Hindlimb muscle (tissue), 1 donor: Measurements from ENCODE around the gene ASMTL. TPM values are rescaled to one million over a fixed set of nuclear protein-coding genes. Genes with fewer than 3 reads are reported as not detected.
"Not testable (repeated sequence)": the region's sequence is repeated elsewhere in the genome, so short reads cannot be mapped to it uniquely, and the experiment has no call there.

ENCODE experiments used
- DNase-seq: peaks from one replicate; pipeline ENCODE4 v3.0.0-alpha.2; 2013
- polyA plus RNA-seq: library from polyadenylated mRNA; unstranded; fragments of 120-200 nt; gene quantifications from one replicate; pipeline ENCODE4 v1.2.1, GENCODE V29; 2013; ENCODE audit not compliant: insufficient read length

Gene ASMTL
- polyA plus RNA-seq, 1 donor, result 29.7 TPM

DNA sequence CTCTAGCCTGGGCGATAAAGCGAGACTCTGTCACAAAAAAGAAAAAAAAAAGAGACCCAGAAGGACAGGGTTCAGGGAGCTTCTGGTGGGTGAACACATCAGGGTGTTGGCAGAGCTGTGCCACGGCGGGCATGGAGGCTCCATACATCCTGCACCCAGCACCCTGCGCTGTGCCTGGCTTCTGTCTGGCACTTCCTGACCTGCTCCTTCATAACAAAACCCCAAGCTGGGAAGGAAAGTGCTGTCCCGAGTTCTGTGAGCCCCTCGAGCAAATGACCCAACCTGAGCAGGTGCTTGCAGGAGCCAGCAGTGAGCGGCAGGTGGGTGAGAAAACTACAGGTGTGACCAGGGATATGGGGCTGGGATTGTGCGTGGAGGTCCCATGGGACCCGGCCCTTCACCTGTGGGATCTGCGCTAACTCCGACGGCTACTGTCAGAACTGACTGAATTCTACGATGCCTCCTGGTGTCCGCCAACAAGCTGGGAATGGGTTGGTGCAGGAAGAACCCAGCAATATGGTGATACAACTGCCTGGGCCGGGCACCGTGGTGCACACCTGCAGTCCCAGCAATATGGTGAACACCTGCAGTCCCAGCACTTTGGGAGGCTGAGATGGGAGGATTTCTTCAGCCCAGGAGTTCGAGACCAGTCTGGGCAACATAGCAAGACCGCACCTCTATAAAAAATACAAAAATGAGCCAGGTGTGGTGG lies 18.9 kb downstream of the ASMTL start:
- DNase-seq, result no peak

DNA sequence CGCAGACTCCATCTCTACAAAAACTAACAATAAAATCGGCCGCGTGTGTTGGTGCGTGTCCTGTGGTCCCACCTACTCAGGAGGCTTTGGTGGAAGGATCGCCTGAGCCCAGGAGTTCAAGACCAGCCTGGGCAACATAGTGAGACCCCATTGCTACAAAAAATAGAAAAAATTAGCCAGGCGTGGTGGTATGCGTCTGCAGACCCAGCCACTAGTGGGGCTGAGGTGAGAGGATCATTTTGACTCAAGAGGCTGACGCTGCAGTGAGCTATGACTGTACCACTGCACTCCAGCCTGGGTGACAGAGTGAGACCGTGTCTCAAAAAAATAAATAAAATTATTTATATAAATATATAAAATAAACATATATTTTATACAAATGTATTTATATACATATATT lies 22.3 kb downstream of the ASMTL start:
- no peak for DNase-seq

DNA sequence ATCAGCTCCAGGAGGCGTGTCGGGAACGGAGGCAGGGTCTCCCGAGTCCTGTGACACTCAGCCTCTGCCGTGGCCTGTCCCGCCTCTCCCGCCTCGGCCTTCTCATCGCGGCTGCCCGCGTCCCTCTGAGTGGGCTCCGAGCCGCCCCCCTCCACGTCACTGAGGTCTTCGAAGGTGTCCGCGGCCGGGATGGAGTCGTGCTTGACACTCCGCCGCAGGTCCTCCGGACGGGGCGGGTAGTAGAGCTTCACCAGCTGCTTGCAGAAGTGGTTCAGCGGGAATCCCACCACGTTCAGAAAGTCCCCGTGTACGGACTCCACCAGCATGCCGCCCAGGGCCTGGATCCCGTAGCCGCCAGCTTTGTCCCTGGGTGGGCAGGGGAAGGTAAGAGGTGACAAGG lies 25.0 kb downstream of the ASMTL start:
- DNase-seq, result no peak

GRCh38 chrX:1426321-1426720 lies 26.4 kb downstream of the ASMTL start:
- DNase-seq, result not testable (repeated sequence)

DNA sequence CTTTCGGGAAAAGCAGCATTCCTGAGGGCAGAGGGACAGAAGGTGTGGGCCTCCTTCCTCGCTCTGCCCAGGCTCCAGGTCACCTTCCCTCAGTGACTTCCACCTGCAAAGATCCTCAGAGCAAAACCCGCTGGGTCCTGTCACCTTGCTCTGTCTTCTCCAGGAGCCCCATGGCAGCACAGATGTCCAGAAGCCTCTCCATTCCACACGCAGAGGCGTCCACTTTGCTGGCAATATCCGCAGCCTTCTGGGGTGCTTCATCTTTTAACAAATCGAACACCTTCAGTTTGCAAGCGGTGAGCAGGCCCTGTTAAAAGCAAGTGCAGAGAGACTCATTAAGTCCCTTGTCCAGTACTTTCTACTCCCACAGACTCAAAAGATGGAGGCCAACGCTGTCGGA lies 27.3 kb downstream of the ASMTL start:
- DNase-seq, result no peak

DNA sequence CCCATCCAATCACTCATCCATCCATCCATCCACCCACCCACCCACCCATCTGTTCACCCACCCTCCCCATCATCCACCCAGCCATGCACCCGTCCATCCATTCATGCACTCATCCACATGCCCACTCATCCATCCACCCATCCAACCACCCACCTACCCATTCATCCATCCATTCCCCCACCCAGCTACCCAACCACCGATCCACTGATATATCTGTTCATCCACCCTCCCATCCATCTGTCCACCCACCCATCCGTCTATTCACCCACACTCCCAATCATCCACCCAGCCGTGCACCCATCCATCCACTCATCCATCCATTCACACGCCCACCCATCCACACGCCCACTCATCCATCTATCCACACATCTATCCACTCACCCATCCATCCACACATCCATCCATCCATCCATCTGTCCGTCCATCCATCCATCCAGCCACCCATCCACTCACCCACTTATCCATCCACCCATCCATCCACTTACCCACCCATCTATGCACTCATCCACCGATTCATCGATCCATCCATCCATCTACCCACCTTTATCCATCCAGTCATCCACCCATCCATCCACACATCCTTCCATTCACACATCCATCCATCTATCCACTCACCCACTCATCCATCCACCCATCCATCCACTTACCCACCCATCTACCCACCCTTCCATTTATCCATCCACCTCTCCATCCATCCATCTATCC lies 28.4 kb downstream of the ASMTL start:
- DNase-seq, result no peak

- DNase-seq, result no peak
Measured at GRCh38 chrX:1423215-1423614, 29.5 kb downstream of the ASMTL start.

GRCh38 chrX:1422135-1422465 lies 30.6 kb downstream of the ASMTL start:
- DNase-seq, result no peak

DNA sequence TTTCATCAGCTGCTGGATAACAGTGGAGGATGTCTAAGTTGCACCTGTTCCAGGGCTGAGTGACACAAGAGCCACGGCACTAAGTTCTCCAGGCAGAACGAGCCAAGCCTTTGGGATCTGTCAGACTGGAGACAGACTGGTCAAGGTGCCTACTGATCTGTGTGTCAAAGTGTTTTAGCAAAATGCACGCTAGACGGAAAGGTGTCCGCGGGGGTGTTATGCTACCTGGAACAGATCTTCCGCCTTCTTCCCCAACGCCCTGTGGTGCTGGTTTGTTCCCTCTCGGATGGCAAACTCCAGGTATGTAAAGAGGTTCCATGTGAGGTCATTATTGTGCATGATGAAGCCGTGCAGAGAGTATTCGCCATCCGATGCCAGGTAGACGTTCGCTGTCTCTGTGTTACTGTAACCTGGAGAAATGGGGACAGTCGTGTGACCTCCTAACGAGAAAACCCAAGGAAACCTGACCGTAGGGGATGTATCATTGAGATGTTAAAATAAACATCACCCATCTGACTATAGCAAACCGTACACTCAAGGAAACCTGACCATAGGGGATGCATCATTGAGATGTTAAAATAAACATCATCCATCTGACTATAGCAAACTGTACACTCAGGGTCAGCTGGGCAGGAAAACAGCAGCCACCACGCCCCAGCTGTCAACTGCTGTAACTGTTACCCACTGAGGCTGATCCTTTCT lies 31.1 kb downstream of the ASMTL start:
- DNase-seq, result no peak

DNA sequence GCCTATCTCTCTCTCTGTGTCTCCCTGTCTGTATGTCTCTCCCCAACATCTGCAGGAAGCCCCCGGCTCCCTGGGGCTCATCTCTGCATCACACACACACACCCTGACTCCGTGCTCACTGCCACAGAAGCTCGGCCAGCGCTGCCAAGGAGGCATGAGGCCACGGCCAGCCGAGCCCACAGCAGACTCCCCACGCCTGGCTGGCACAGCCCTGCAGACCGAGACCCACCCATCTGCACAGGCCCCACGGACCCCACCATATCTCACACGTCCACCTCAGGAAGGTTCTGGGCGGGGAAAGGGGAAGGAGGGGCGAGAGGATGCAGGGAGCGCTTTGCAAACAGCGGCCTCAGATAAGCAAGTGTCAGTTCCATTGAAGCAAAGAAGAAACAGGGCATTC lies 32.3 kb downstream of the ASMTL start:
- no peak for DNase-seq

DNA sequence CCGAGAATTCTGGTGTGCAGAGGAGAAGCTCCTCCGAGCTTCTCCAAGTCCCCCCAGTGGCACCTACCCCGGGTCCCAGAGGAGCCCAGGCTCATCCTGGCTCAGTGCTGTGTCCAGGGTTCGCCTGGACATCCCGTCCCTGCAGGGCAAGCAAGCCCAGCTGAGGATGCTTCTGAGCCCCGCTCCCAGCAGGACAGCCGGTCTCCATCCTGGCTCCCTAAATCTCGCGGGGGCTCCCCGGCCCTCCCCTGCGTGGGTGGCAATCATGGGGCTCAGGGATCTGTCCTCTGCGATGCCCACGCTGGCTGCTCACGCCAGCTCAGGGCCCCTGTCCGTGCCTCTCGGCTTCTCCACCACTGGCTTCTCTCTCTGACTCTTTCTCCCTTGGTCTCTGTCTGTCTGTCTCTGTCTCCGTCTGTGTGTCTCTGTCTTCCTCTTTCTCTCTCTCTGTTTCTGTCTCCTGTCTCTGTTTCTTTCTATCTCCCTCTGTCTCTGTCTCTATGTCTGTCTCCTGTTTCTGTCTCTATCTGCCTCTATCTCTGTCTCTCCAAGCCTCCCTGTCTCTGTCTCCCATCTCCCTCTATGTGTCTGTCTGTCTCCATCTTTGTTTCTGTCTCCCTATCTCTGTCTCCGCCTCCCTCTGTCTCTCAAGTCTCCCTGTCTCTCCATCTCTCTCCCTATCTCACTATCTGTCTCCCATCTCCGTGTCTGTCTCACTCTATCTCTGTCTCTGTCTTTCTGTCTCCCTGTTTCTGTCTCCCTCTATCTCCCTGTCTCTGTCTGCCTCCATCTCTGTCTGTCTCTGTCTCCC lies 33.0 kb downstream of the ASMTL start:
- DNase-seq, result no peak

GRCh38 chrX:1418901-1419544 lies 33.7 kb downstream of the ASMTL start:
- DNase-seq, result no peak

DNA sequence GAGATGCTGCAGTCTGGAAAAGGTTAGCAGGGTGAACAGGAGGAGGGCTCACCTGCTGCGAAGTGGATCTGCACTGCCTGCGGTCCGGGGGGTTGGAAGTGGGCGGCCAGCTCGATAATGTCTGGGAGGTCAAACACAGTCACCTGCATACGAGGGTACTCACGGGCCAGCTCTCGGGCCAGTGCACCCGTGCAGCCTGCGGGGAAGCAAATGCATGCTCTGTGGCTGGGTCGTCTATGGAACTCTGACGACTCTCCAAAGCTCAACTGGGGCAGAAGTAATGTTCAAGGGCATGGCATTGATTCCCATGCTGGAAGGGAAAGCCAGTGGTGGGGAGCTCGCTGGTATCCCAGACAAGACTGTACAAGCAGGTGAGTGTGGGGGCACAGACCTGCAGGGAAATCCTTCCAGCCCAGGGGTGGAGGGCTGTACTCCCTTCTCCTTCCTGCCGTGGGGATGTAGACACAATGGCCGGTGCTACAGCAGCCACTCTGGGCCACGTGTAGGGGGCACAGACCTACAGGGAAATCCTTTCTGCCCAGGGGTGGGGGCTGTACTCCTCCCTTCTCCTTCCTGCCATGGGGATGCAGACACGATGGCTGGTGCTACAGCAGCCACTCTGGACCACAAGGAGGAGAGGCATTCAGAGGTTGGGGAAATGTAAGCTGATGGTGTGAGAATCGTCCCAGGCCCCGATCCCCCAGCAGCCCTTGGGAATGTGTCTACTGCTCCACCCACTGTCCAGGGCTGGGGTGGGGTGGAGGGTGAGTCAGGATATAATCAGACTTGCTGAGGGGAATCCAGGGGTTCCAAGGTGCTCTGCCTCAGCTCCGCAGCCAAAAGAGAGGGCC lies 34.6 kb downstream of the ASMTL start:
- no peak for DNase-seq

- no peak for DNase-seq
Measured at GRCh38 chrX:1416965-1417760, 35.5 kb downstream of the ASMTL start.

- no peak for DNase-seq
Measured at GRCh38 chrX:1416327-1416784, 36.4 kb downstream of the ASMTL start.

DNA sequence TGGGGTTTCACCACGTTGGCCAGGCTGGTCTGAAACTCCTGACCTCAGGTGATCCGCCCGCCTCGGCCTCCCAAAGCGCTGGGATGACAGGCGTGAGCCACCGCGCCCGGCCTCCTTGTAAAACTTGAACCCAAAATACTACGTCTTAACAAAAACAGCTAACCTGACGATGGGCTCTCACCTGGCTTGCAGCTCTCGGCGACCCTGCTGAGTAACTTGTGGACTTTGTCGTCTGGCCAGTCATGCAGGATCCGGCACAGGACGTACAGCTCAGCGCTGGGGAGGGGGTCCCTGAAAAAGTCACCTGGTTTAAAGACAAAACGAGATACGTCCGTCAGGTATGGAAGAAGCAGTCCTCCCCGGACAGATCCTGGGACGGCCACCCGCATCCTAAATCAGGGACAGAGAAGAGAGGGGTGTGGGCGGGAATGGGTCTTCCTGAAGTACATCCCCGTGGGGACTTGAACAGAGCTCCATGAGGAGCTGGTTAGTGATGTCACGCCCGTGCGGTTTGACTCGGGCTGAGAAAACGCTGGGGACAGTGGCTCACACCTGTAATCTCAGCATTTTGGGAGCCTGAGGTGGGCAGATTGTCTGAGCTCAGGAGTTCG lies 40.1 kb downstream of the ASMTL start:
- no peak for DNase-seq

DNA sequence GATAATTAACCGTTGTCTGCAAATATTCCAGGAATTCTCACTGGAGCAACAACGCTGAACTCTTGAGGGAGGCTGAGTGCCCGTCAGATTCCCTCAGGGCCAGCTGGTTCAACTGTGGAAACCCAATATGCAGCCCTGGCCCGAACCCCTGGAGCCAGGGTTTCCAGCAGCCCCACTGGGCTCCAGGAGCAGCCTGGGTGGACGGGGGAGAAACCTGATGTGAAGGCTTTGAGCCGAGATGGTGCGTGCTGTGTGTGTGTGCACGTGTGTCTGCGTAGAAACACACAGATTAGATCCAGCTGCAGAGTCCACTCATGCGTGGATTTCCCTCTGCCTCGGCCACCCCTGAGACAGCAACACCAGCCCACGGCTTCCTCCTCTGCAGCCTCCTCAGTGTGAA lies 41.4 kb downstream of the ASMTL start:
- DNase-seq, result no peak

DNA sequence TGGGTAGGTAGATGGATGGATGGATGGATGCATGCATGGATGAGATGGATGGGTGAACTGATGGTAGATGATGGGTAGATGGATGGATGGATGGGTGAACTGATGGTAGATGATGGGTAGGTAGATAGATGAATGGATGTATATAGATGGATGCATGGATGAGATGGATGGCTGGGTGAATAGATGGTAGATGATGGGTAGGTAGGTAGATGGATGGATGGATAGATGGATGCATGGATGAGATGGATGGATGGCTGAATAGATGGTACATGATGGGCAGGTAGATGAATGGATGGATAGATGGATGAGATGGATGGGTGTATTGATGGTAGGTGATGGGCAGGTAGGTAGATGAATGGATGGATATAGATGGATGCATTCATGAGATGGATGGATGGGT lies 45.7 kb downstream of the ASMTL start:
- no peak for DNase-seq

DNA sequence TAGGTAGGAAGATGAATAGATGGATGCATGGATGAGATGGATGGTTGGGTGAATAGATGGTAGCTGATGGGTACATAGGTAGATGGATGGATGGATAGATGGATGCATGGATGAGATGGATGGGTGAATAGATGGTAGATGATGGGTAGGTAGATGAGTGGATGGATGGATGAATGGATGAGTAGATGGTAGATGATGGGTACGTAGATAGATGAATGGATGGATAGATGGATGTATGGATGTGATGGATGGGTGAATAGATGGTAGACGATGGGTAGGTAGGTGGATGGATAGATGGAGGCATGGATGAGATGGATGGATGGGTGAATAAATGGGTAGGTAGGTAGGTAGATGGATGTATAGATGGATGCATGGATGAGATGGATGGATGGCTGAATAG lies 46.9 kb downstream of the ASMTL start:
- not testable (repeated sequence) for DNase-seq

DNA sequence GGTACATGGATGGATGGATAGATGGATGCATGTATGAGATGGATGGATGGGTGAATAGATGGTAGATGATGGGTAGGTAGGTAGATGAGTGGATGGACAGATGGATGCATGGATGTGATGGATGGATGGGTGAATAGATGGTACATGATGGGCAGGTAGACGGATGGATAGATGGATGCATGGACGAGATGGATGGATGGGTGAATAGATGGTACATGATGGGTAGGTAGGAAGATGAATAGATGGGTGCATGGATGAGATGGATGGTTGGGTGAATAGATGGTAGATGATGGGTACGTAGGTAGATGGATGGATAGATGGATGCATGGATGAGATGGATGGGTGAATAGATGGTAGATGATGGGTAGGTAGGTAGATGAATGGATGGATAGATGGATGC lies 48.8 kb downstream of the ASMTL start:
- not testable (repeated sequence) for DNase-seq
